ENCODE results near the gene MGAT4A. TPM values are rescaled to one million over a fixed set of nuclear protein-coding genes. Genes with fewer than 3 reads are reported as not detected.
A peak's percentile ranks its signal among the peaks of the same experiment; 100 is the strongest.

Gene MGAT4A
- total RNA-seq, 3 donors from 2014 or later, result 73.8 to 158 (median 138) TPM

DNA sequence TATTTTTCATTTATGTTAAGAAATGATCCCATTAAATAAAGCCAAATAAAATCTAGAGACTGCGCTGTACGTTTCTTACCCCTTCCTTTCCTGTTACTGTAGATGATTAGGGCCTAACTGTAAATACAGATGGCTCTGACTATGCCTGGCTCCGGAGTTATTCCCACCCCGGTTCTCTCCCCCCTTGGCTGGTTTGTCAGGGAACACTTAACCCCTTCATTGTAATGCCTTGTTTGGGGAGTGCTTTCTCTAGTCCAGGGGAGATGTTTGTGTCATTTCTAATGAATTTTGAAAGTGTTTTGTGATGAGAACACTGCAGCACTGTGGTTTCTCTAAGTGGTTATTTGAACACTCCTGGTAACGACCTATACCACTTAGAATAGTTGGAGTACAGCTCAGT is 113.8 kb downstream of the MGAT4A start:
- Histone ChIP-seq H3K4me1 (ENCODE audit: low read depth) (no peaks in the 10 kb centered on the region), H3K9me3 (no peaks in the 10 kb centered on the region), H3K4me3 (no peak overlapping the region), H3K36me3 (ENCODE audit: low read depth) (no peaks in the 10 kb centered on the region)
- TF ChIP-seq, protein P1, sequence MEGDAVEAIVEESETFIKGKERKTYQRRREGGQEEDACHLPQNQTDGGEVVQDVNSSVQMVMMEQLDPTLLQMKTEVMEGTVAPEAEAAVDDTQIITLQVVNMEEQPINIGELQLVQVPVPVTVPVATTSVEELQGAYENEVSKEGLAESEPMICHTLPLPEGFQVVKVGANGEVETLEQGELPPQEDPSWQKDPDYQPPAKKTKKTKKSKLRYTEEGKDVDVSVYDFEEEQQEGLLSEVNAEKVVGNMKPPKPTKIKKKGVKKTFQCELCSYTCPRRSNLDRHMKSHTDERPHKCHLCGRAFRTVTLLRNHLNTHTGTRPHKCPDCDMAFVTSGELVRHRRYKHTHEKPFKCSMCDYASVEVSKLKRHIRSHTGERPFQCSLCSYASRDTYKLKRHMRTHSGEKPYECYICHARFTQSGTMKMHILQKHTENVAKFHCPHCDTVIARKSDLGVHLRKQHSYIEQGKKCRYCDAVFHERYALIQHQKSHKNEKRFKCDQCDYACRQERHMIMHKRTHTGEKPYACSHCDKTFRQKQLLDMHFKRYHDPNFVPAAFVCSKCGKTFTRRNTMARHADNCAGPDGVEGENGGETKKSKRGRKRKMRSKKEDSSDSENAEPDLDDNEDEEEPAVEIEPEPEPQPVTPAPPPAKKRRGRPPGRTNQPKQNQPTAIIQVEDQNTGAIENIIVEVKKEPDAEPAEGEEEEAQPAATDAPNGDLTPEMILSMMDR (IDR thresholded peaks at IDR 0.05), result no peak
- intact Hi-C loops (cut with DNase I, micrococcal nuclease), result no loop called here
- ATAC-seq, result no peak
- no peak for DNase-seq

DNA sequence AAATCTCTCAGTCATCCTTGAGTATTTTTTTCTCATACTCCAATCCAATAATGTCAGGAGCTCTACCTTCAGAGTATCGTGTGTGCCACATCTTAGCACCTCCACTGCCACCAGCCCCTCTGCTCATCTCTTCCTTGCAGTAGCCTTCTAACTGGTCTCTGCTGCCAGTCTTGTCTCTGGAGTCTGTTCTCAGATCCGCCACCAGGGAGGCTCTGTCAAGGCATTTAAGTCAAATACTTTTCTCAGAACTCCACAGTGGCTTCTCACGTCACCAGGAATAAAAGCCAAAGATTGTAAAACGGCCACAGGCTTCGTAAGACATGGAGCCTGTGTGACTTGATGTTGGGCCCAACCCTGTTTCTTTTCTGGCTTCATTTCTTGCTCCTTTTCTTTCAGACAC is 115.5 kb downstream of the MGAT4A start:
- Histone ChIP-seq H3K4me3 (no peak overlapping the region), H3K4me1 (ENCODE audit: low read depth) (peaks cover 9% of the 10 kb centered on the region), H3K36me3 (ENCODE audit: low read depth) (no peaks in the 10 kb centered on the region), H3K9me3 (no peaks in the 10 kb centered on the region)
- ATAC-seq (peak; percentile 20), DNase-seq (no peak)
- intact Hi-C loops (cut with DNase I, micrococcal nuclease), result no loop called here
- TF ChIP-seq, protein P1 (IDR thresholded peaks at IDR 0.05), result no peak

DNA sequence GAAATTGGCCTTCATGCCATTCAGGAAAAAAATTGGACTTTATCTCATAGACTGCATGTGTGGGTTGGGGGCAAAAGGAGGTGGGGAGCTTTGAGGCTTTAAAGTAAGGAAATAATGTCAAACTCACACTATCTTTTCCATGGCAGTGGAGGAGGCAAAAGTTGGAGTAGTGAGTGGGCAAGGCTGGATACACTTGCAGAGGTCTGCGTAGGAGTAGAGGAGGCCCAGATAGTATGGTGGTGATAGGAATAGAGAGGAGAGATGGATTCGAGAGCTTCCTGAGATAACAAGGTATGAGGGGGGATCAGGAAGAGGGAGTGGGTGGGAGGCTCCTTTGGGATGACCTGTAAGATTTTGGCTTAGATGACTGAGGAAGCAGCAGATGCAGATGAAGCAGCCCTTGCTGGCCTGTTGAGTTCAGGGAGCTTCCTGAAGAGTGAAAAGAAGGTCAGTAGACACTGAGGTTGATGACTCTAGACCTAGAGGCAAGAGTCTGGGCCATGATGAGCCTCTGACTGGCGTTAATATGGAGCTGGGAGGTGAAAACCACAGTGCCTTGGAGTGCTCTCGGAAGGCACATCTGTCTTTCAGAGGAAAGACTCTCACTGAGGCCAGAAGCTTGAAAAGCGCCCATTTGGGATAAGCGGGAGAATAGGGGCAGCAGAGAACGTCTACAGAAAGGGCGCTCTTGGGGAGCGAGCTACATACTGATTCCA is 116.8 kb downstream of the MGAT4A start:
- no peak for ATAC-seq

DNA sequence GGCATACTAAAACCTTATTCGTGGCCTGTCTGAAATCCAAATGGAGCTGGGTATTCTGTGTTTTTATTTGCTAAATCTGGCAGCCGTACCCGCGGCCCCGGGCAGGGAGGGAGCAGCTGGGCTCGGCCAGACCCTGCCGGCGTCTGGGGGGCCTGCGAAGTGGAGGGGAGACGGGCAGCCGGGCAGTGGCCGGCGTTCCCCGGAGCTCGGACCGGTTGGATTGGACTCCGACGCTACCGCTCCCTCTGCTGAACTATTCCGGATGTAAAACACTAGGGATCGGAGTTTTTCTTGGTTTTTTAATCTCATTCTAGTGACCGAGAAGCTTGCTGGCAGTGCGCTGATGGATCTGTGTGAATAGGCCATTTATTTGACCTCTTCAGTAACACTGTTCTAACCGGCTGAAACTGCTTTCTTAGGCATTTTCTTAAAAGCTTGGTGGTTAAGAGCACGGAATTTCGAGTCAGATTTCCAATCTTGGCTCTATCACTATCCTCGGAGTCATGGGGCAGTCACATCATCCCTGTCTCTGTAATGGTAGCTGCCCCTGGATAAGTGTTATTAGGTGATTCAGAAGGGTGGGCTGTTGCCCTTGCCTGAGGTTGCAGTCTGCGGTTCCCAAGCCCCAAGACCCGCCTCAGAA is 121.8 kb downstream of the MGAT4A start:
- H3K4me3 ChIP-seq, result peak overlapping the region; percentile 92
- intact Hi-C loops (cut with DNase I, micrococcal nuclease), result no loop called here
- DNase-seq (peak in 2 of 3 donors; percentile 56 to 59), ATAC-seq (peak; percentile 56)
- H3K4me1 ChIP-seq (ENCODE audit: low read depth), result peaks cover 25% of the 10 kb centered on the region
- TF ChIP-seq, protein P1 (IDR thresholded peaks at IDR 0.05), result no peak
- no peaks in the 10 kb centered on the region for H3K36me3 ChIP-seq (ENCODE audit: low read depth)
- H3K9me3 ChIP-seq, result no peaks in the 10 kb centered on the region

More for the DNA sequence above, 116.8 kb downstream of the MGAT4A start:
- intact Hi-C loops (cut with DNase I, micrococcal nuclease), result no loop called here
- no peak for DNase-seq
- no peaks in the 10 kb centered on the region for H3K9me3 ChIP-seq
- H3K36me3 ChIP-seq (ENCODE audit: low read depth), result no peaks in the 10 kb centered on the region
- H3K4me1 ChIP-seq (ENCODE audit: low read depth), result peaks cover 18% of the 10 kb centered on the region
- TF ChIP-seq, protein P1 (IDR thresholded peaks at IDR 0.05), result no peak
- H3K4me3 ChIP-seq, result no peak overlapping the region

DNA sequence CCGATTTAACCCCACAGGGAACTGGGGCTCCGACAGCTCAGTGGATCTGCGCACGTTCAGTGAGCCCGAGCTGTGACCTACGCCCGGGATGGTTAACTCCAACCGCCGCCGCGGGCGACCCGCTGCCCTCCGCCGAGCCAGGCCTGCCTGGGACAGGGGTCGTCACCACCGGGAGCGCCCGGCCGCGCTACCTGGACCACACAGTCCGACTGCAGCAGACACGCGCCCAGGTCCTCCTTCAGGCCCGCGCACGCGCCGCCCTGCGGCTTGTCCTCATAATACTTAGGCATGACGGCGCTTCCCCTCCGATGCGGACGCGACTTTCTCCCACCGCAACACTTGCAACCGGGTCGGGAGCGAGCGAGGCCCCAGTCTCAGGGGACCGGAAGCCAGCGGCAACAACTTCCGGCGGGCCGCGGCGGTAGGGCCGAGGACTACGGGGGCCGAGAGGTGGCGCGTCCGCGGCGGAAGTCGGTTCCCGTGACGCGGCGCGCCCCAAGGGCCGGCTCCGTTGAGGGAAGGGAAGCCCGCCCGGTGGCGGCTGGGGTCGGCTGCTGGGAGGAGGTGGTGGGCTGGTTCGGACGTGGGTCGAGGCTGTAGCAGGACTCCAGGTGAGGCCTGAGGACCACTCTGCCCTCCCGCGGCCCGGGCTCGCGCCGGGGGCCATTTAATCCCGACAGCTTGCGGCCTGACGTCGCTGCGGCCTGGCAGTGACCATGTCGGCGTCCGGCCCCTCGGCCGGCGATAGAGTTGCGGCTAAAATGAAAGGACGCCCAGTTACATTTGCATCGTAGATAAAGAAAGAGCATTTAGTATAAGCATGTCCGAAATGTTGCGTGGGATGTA is 122.6 kb downstream of the MGAT4A start, which contains the start of the genes COA5 and UNC50:
Gene COA5 (minus strand): TSS at position 397 of the 846 bp plus-strand sequence. CDS start 107 bp downstream, at position 290.
Gene UNC50 (plus strand): TSS at position 474 of the 846 bp plus-strand sequence. CDS start 1,171 bp downstream, outside the sequence.
- Histone ChIP-seq H3K4me1 (ENCODE audit: low read depth) (peaks cover 25% of the 10 kb centered on the region), H3K9me3 (no peaks in the 10 kb centered on the region), H3K4me3 (peak within 1 kb of the TSS; percentile 92), H3K36me3 (ENCODE audit: low read depth) (no peaks in the 10 kb centered on the region)
- TF ChIP-seq, protein P1 (IDR thresholded peaks at IDR 0.05), result no peak
- intact Hi-C loops (cut with DNase I, micrococcal nuclease), result no loop called here
- ATAC-seq (peak; percentile 99), DNase-seq (peak; percentile 88 to 95 (median 93))
